HepG2 (cell line): Measurements from ENCODE around the gene MAPK8. TPM values are rescaled to one million over a fixed set of nuclear protein-coding genes. Genes with fewer than 3 reads are reported as not detected.

ENCODE experiments used
- GTF2F1 ChIP-seq: fragments of 150-350 bp; IDR thresholded peaks from 2 replicates; pipeline ENCODE4 v1.6.1; 2014; ENCODE audit warnings: low read length
- HNRNPLL ChIP-seq: fragments of 200-400 bp; formaldehyde crosslinking; IDR thresholded peaks from 2 replicates; pipeline ENCODE4 v1.6.1; 2017; ENCODE audit warnings: mild to moderate bottlenecking, low read depth, low read length; ENCODE audit not compliant: poor library complexity, severe bottlenecking
- KLF16 ChIP-seq, 2 experiments: sonication (generic) in 1 of 2; formaldehyde crosslinking in 1 of 2; IDR thresholded peaks; 2 replicates each; pipeline versions ENCODE4 v1.6.1 to v1.8.0; 2016 to 2023; ENCODE audit warnings: missing genetic modification reagents in 2 of 2, missing compliant biosample characterization in 1 of 2
- LCORL ChIP-seq, 2 experiments: fragments of 450-650 bp in 1 of 2; sonication (generic) in 1 of 2; formaldehyde crosslinking in 1 of 2; IDR thresholded peaks; 2 replicates each; pipeline versions ENCODE4 v1.5.0 to v1.6.1; 2017 to 2020; ENCODE audit warnings: antibody characterized with exemption in 1 of 2, missing genetic modification reagents in 1 of 2
- MBNL3 ChIP-seq: fragments of 250-450 bp; sonication (Bioruptor Pico); conservative IDR thresholded peaks from 2 replicates; pipeline ENCODE4 v1.8.0; 2022; ENCODE audit warnings: mild to moderate bottlenecking, inconsistent platforms
- PAF1 ChIP-seq: IDR thresholded peaks from 2 replicates; pipeline ENCODE4 v1.6.1; 2016; ENCODE audit warnings: missing genetic modification reagents, missing compliant biosample characterization
- RELA ChIP-seq: sonication (generic); formaldehyde crosslinking; IDR thresholded peaks from 2 replicates; pipeline ENCODE4 v1.4.0; 2020; ENCODE audit warnings: missing genetic modification reagents
- RERE ChIP-seq: IDR thresholded peaks from 2 replicates; pipeline ENCODE4 v1.6.1; 2016; ENCODE audit warnings: low read depth, missing genetic modification reagents, missing compliant biosample characterization
- SNAPC4 ChIP-seq: sonication (generic); formaldehyde crosslinking; IDR thresholded peaks from 2 replicates; pipeline ENCODE4 v1.4.0; 2020; ENCODE audit warnings: mild to moderate bottlenecking, missing genetic modification reagents
- U2AF2 ChIP-seq: fragments of 200-400 bp; formaldehyde crosslinking; IDR thresholded peaks from 2 replicates; pipeline ENCODE4 v1.6.1; 2017; ENCODE audit warnings: low read depth, mild to moderate bottlenecking, low read length
- ZKSCAN1 ChIP-seq: fragments of 150-350 bp; IDR thresholded peaks from 2 replicates; pipeline ENCODE4 v1.6.1; 2014; ENCODE audit warnings: low read length
- ZNF329 ChIP-seq: sonication (generic); formaldehyde crosslinking; IDR thresholded peaks from 2 replicates; pipeline ENCODE4 v1.9.0; 2021; ENCODE audit warnings: low read depth, mild to moderate bottlenecking, missing genetic modification reagents
- ZNF362 ChIP-seq: sonication (generic); formaldehyde crosslinking; IDR thresholded peaks from 2 replicates; pipeline ENCODE4 v1.4.0; 2020; ENCODE audit warnings: missing genetic modification reagents, mild to moderate bottlenecking, borderline replicate concordance
- ZNF720 ChIP-seq: sonication (generic); formaldehyde crosslinking; IDR thresholded peaks from 2 replicates; pipeline ENCODE4 v1.4.0; 2020; ENCODE audit warnings: missing genetic modification reagents
- ZNF747 ChIP-seq: sonication (generic); formaldehyde crosslinking; IDR thresholded peaks from 2 replicates; pipeline ENCODE4 v1.8.1; 2023; ENCODE audit warnings: missing genetic modification reagents, mild to moderate bottlenecking, borderline replicate concordance
- ZNF790 ChIP-seq: sonication (generic); formaldehyde crosslinking; IDR thresholded peaks from 2 replicates; pipeline ENCODE4 v1.8.0; 2022; ENCODE audit warnings: missing genetic modification reagents, mild to moderate bottlenecking, borderline replicate concordance
- polyA plus RNA-seq, 8 experiments: library from polyadenylated mRNA; depleted of rRNA in 3 of 8; stranded (reverse) in 7 of 8; unstranded in 1 of 8; fragments of >200 nt; fragmentation: Illumina TruSeq in 4 of 8; extraction: Trizol in 4 of 8; gene quantifications; 2 replicates each; pipeline versions ENCODE4 v1.2.1 to v1.2.3, GENCODE V29; 2011 to 2016; ENCODE audit warnings: low read depth in 4 of 8, missing spikeins in 1 of 8, mixed read lengths in 1 of 8; ENCODE audit not compliant: insufficient read depth in 1 of 8
- total RNA-seq, 5 experiments: library from RNA; depleted of rRNA; stranded (reverse); fragments of >200 nt; fragmentation: Illumina TruSeq; extraction: Trizol; gene quantifications; 2 replicates each; pipeline ENCODE4 v1.2.3, GENCODE V29; 2016; ENCODE audit warnings: low read depth in 1 of 5

Gene MAPK8
- total and polyA plus RNA-seq, 2 of the 13 experiments (the other 11 are each of a cell fraction or from before 2014, with no cell fraction given), result 41.6 to 47.3 TPM

GRCh38 chr10:48306265-48306869 lies at the start of gene MAPK8 (continued):
- TF ChIP-seq KLF16 (CRISPR knock-in tag; IDR thresholded peaks at IDR 0.05) (peak in 1 of 2 experiments; percentile 51; a peak in 1 of 4 replicates), PAF1 (no peak), RERE (no peak), MBNL3 (CRISPR knock-in tag) (no peak), U2AF2 (no peak), ZNF747 (CRISPR knock-in tag) (peak; percentile 89), LCORL (IDR thresholded peaks at IDR 0.05) (no peak), LCORL (CRISPR knock-in tag; IDR thresholded peaks at IDR 0.05) (peak; percentile 61; the same call in 1 of the 2 replicates), SNAPC4 (no peak), ZNF362 (CRISPR knock-in tag) (0 out of 2 replicates have a peak, but pooled peaks have one; percentile 25), RELA (CRISPR knock-in tag) (no peak), ZNF790 (peak; percentile 87; the same call in 1 of the 2 replicates), ZKSCAN1 (no peak), HNRNPLL (peak; percentile 78), ZNF329 (CRISPR knock-in tag) (no peak), ZNF720 (CRISPR knock-in tag) (no peak), GTF2F1 (no peak)
